Memory B cell (primary cell): Measurements from ENCODE around the gene CNTNAP2.

Experiments
- ATAC-seq: fragments of 150-1000 bp; cut with Tn5 transposase; 2 replicates; pipeline ENCODE4 v1.10.0; 2021; ENCODE audit warnings: low read depth, mild to moderate bottlenecking, moderate library complexity
- DNase-seq, 2 donors: peaks; one replicate each; pipeline ENCODE4 v3.0.0; 2022; ENCODE audit warnings: low spot score in 2 of 2
- H3K27ac Mint-ChIP-seq: one replicate; pipeline ENCODE4 v1.8.0; 2022; ENCODE audit warnings: mild to moderate bottlenecking, moderate library complexity, mixed read lengths
- H3K27me3 Mint-ChIP-seq: one replicate; pipeline ENCODE4 v1.8.0; 2022; ENCODE audit warnings: mixed read lengths
- H3K36me3 Mint-ChIP-seq: one replicate; pipeline ENCODE4 v1.8.0; 2022; ENCODE audit warnings: mild to moderate bottlenecking, mixed read lengths
- H3K4me1 Mint-ChIP-seq: one replicate; pipeline ENCODE4 v1.8.0; 2022; ENCODE audit warnings: mixed read lengths
- H3K4me3 Mint-ChIP-seq: one replicate; pipeline ENCODE4 v1.8.0; 2022; ENCODE audit warnings: mild to moderate bottlenecking, moderate library complexity, mixed read lengths
- H3K9me3 Mint-ChIP-seq: one replicate; pipeline ENCODE4 v1.8.0; 2022; ENCODE audit warnings: mixed read lengths

CNTNAP2 gene

GRCh38 chr7:146805082-146805481, 688.5 kb downstream of the CNTNAP2 start:
- H3K4me3 Mint-ChIP-seq, result no peak overlapping the region
- no peaks in the 10 kb centered on the region for H3K27me3 Mint-ChIP-seq
- H3K4me1 Mint-ChIP-seq, result no peaks in the 10 kb centered on the region
- no peak overlapping the region for H3K27ac Mint-ChIP-seq
- peaks cover 6% of the 10 kb centered on the region for H3K9me3 Mint-ChIP-seq
- DNase-seq (no peak), ATAC-seq (no peak)
- no peaks in the 10 kb centered on the region for H3K36me3 Mint-ChIP-seq

GRCh38 chr7:146826329-146826728, 709.7 kb downstream of the CNTNAP2 start:
- no peak for DNase-seq
- Mint-ChIP-seq H3K27me3 (no peaks in the 10 kb centered on the region), H3K27ac (no peak overlapping the region), H3K9me3 (peaks cover 3% of the 10 kb centered on the region), H3K4me3 (no peak overlapping the region), H3K36me3 (no peaks in the 10 kb centered on the region), H3K4me1 (no peaks in the 10 kb centered on the region)
- ATAC-seq, result no peak

- Mint-ChIP-seq H3K9me3 (peaks cover 4% of the 10 kb centered on the region), H3K36me3 (no peaks in the 10 kb centered on the region), H3K4me3 (no peak overlapping the region), H3K27me3 (no peaks in the 10 kb centered on the region), H3K27ac (no peak overlapping the region), H3K4me1 (no peaks in the 10 kb centered on the region)
- DNase-seq (no peak), ATAC-seq (no peak)
These were observed 714.1 kb downstream of the CNTNAP2 start for GRCh38 chr7:146830686-146831085.

- Mint-ChIP-seq H3K4me3 (no peak overlapping the region), H3K4me1 (no peaks in the 10 kb centered on the region), H3K27me3 (no peaks in the 10 kb centered on the region), H3K36me3 (no peaks in the 10 kb centered on the region), H3K9me3 (peaks cover 6% of the 10 kb centered on the region), H3K27ac (no peak overlapping the region)
- no peak for ATAC-seq
- no peak for DNase-seq
These were observed 715.3 kb downstream of the CNTNAP2 start for GRCh38 chr7:146831875-146832274.

- DNase-seq (no peak), ATAC-seq (no peak)
- Mint-ChIP-seq H3K27ac (no peak overlapping the region), H3K27me3 (no peaks in the 10 kb centered on the region), H3K4me1 (no peaks in the 10 kb centered on the region), H3K36me3 (no peaks in the 10 kb centered on the region), H3K9me3 (peaks cover 4% of the 10 kb centered on the region), H3K4me3 (no peak overlapping the region)
These were observed 727.8 kb downstream of the CNTNAP2 start for GRCh38 chr7:146844405-146844804.

- H3K4me1 Mint-ChIP-seq, result no peaks in the 10 kb centered on the region
- H3K4me3 Mint-ChIP-seq, result no peak overlapping the region
- no peak overlapping the region for H3K27ac Mint-ChIP-seq
- no peak for ATAC-seq
- H3K9me3 Mint-ChIP-seq, result peaks cover 9% of the 10 kb centered on the region
- DNase-seq, result no peak
- H3K36me3 Mint-ChIP-seq, result no peaks in the 10 kb centered on the region
- no peaks in the 10 kb centered on the region for H3K27me3 Mint-ChIP-seq
These were observed 742.1 kb downstream of the CNTNAP2 start for GRCh38 chr7:146858690-146859089.

- no peaks in the 10 kb centered on the region for H3K36me3 Mint-ChIP-seq
- H3K27ac Mint-ChIP-seq, result no peak overlapping the region
- H3K9me3 Mint-ChIP-seq, result peaks cover 5% of the 10 kb centered on the region
- H3K27me3 Mint-ChIP-seq, result no peaks in the 10 kb centered on the region
- DNase-seq (no peak), ATAC-seq (no peak)
- no peak overlapping the region for H3K4me3 Mint-ChIP-seq
- no peaks in the 10 kb centered on the region for H3K4me1 Mint-ChIP-seq
These were observed 745.1 kb downstream of the CNTNAP2 start for GRCh38 chr7:146861701-146862100.

GRCh38 chr7:146862415-146862814, 745.8 kb downstream of the CNTNAP2 start:
- Mint-ChIP-seq H3K27ac (no peak overlapping the region), H3K27me3 (no peaks in the 10 kb centered on the region), H3K36me3 (no peaks in the 10 kb centered on the region), H3K4me3 (no peak overlapping the region), H3K4me1 (no peaks in the 10 kb centered on the region), H3K9me3 (peaks cover 4% of the 10 kb centered on the region)
- DNase-seq, result no peak
- no peak for ATAC-seq

- H3K4me1 Mint-ChIP-seq, result no peaks in the 10 kb centered on the region
- H3K9me3 Mint-ChIP-seq, result peaks cover 9% of the 10 kb centered on the region
- DNase-seq (no peak), ATAC-seq (no peak)
- no peak overlapping the region for H3K27ac Mint-ChIP-seq
- no peaks in the 10 kb centered on the region for H3K36me3 Mint-ChIP-seq
- H3K4me3 Mint-ChIP-seq, result no peak overlapping the region
- H3K27me3 Mint-ChIP-seq, result no peaks in the 10 kb centered on the region
These were observed 748.0 kb downstream of the CNTNAP2 start for GRCh38 chr7:146864644-146865043.

GRCh38 chr7:146865696-146866095, 749.1 kb downstream of the CNTNAP2 start:
- ATAC-seq (no peak), DNase-seq (no peak)
- Mint-ChIP-seq H3K27ac (no peak overlapping the region), H3K9me3 (peaks cover 6% of the 10 kb centered on the region), H3K4me3 (no peak overlapping the region), H3K4me1 (no peaks in the 10 kb centered on the region), H3K27me3 (no peaks in the 10 kb centered on the region), H3K36me3 (no peaks in the 10 kb centered on the region)

GRCh38 chr7:146874722-146875121, 758.1 kb downstream of the CNTNAP2 start:
- H3K27me3 Mint-ChIP-seq, result no peaks in the 10 kb centered on the region
- H3K4me3 Mint-ChIP-seq, result no peak overlapping the region
- no peaks in the 10 kb centered on the region for H3K36me3 Mint-ChIP-seq
- DNase-seq (no peak), ATAC-seq (no peak)
- peaks cover 3% of the 10 kb centered on the region for H3K9me3 Mint-ChIP-seq
- H3K27ac Mint-ChIP-seq, result no peak overlapping the region
- no peaks in the 10 kb centered on the region for H3K4me1 Mint-ChIP-seq

- no peak overlapping the region for H3K27ac Mint-ChIP-seq
- DNase-seq (no peak), ATAC-seq (no peak)
- H3K4me1 Mint-ChIP-seq, result no peaks in the 10 kb centered on the region
- H3K36me3 Mint-ChIP-seq, result no peaks in the 10 kb centered on the region
- H3K27me3 Mint-ChIP-seq, result no peaks in the 10 kb centered on the region
- no peak overlapping the region for H3K4me3 Mint-ChIP-seq
- peaks cover 3% of the 10 kb centered on the region for H3K9me3 Mint-ChIP-seq
These were observed 758.7 kb downstream of the CNTNAP2 start for GRCh38 chr7:146875237-146875785.

- ATAC-seq (no peak), DNase-seq (no peak)
- Mint-ChIP-seq H3K36me3 (no peaks in the 10 kb centered on the region), H3K27ac (no peak overlapping the region), H3K4me1 (no peaks in the 10 kb centered on the region), H3K27me3 (no peaks in the 10 kb centered on the region), H3K4me3 (no peak overlapping the region), H3K9me3 (peaks cover 3% of the 10 kb centered on the region)
These were observed 759.4 kb downstream of the CNTNAP2 start for GRCh38 chr7:146875981-146876380.

- H3K27me3 Mint-ChIP-seq, result no peaks in the 10 kb centered on the region
- H3K9me3 Mint-ChIP-seq, result peaks cover 3% of the 10 kb centered on the region
- no peak overlapping the region for H3K27ac Mint-ChIP-seq
- H3K4me3 Mint-ChIP-seq, result no peak overlapping the region
- no peaks in the 10 kb centered on the region for H3K36me3 Mint-ChIP-seq
- H3K4me1 Mint-ChIP-seq, result no peaks in the 10 kb centered on the region
- no peak for ATAC-seq
- DNase-seq, result no peak
These were observed 759.8 kb downstream of the CNTNAP2 start for GRCh38 chr7:146876411-146876810.

GRCh38 chr7:146878901-146879300, 762.3 kb downstream of the CNTNAP2 start:
- ATAC-seq (no peak), DNase-seq (no peak)
- H3K36me3 Mint-ChIP-seq, result no peaks in the 10 kb centered on the region
- H3K4me3 Mint-ChIP-seq, result no peak overlapping the region
- no peaks in the 10 kb centered on the region for H3K27me3 Mint-ChIP-seq
- no peak overlapping the region for H3K27ac Mint-ChIP-seq
- H3K9me3 Mint-ChIP-seq, result peaks cover 3% of the 10 kb centered on the region
- H3K4me1 Mint-ChIP-seq, result no peaks in the 10 kb centered on the region
